ENCODE data around the gene MBNL3.

Gene MBNL3, protein sequence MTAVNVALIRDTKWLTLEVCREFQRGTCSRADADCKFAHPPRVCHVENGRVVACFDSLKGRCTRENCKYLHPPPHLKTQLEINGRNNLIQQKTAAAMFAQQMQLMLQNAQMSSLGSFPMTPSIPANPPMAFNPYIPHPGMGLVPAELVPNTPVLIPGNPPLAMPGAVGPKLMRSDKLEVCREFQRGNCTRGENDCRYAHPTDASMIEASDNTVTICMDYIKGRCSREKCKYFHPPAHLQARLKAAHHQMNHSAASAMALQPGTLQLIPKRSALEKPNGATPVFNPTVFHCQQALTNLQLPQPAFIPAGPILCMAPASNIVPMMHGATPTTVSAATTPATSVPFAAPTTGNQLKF

DNA sequence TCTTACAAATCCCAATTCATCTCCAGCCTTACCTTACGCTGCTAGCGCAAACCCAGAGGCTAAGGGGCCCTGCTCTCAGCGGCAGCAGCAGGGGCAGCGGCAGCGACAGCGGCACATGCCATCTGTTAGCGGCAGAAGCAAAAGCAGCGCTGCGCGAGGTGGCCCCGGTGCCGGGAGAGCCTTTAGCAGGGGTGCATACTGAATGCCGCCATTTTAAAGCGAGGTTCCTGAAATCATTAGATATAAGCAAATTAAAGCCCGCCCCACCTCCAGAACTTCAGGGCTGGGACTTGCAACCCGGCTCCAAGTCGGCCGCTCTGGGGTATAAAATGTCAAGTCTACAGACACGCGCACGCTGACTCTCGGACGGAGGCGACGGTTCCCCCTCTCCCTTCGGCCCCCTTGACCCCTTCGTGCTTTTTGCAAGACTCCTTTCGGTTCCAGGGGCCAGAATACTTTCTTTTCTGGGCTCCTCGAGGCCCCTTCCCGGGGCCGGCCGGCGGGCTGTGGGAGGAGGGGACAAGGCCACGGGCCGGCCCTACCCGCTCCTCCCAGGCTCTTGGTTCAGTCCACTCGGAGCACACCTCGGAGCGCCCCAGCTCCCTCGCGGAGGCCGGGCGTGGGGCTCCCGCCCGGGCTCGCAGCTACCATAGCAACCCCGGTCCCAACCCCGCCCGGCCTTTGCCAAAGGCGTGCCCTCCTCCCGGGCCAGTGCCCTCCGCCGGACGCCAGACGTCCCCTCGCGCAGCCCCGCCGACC, at the start of gene MBNL3:
TSS of gene MBNL3 (minus strand) at position 220 of the 759 bp plus-strand sequence. CDS start 49,427 bp downstream, outside the sequence.
- Mint-ChIP-seq H3K4me1 (peaks cover 31% of the 10 kb centered on the region), H3K4me3 (peak within 1 kb of the TSS; percentile 91 to 94), H3K27me3 (no peaks in the 10 kb centered on the region), H3K27ac (peak within 1 kb of the TSS; percentile 98 to 99), H3K9me3 (no peaks in the 10 kb centered on the region)
- ATAC-seq = peak; percentile 76
- peak; percentile 61 to 66 for DNase-seq

DNA sequence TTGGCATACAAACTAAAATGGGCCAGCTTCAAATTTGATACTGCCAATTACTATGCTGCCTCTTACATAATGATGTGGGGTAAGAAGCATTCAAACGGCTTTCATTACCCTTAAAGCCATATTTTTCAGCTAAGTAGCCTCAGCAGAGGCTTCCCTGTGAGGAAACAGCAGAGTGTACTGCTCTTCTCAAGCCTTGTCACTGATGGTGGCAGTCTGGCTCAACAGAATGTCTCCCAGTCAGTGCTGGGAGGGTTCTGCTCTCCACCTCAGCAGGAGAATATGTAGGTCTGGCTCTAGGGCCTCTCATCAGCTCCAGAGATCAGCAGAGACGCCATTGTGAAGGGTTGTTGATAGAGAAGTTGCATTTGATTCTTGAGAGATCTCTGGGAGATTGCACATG, 44.6 kb upstream of the MBNL3 start:
- no peaks in the 10 kb centered on the region for H3K9me3 Mint-ChIP-seq
- H3K4me3 Mint-ChIP-seq = no peak overlapping the region
- H3K4me1 Mint-ChIP-seq = peaks cover 6% of the 10 kb centered on the region
- DNase-seq (no peak), ATAC-seq (no peak)
- no peak overlapping the region for H3K27ac Mint-ChIP-seq
- peaks cover 7% of the 10 kb centered on the region for H3K27me3 Mint-ChIP-seq

DNA sequence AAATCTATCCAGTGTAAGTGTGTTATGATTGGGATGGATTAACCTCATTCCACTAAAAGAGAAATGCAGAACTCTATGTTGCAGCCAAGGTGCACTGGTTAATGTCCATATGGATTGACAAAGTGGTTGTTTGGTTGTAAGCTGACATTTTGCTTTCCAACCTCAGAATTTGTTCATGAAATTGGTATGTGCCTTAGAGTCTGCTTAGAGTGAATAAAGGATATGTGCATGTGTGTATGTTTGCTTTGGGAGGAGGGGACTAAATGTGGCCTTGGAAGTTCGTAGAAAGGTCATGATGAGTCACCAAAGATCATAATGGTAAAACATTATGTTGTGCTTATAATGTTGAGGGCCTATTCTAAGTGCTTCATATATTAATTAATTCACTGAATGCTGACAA, 44.1 kb upstream of the MBNL3 start:
- H3K9me3 Mint-ChIP-seq = no peaks in the 10 kb centered on the region
- no peak for ATAC-seq
- DNase-seq = no peak
- peaks cover 7% of the 10 kb centered on the region for H3K27me3 Mint-ChIP-seq
- H3K4me3 Mint-ChIP-seq = no peak overlapping the region
- peaks cover 6% of the 10 kb centered on the region for H3K4me1 Mint-ChIP-seq
- H3K27ac Mint-ChIP-seq = no peak overlapping the region

DNA sequence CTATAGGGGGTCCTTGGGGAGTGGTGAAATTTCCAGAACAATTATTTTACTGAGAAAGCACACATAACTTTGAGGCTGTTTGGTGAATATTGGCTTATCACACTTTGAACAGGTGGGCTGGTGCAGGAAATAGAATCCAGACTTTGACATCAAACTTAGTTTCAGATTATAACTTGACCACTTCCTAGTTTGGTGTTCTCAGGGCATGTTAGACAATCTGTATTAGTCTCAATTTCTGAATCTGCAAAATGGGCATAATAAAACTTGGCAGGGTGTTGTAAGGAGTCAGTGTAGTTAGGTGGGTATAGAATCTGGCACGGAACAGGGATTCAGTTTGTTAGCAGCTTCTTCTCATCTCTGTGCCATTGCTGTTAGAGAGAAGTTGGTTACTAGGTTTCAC, 43.3 kb upstream of the MBNL3 start:
- Mint-ChIP-seq H3K4me3 (no peak overlapping the region), H3K9me3 (no peaks in the 10 kb centered on the region)

DNA sequence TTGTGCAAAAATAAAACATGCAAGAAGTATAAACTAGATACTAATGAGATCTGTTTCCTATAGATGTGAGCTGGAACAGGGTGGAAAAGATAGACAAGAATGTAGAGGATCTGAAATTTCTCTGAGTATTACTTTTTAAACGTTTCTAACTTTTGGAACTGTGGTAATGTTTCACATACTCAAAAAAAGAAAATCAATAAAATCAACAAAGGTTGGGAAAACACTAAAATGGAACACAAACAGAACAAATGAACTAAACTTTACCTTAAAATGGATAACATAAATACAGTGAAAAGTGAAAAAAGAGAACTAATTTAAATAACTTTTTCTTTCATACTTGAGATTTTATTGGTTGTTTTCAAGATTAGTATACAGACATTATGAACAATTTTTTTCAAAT, 32.0 kb upstream of the MBNL3 start:
- DNase-seq = no peak
- Mint-ChIP-seq H3K27me3 (no peaks in the 10 kb centered on the region), H3K9me3 (no peaks in the 10 kb centered on the region), H3K4me3 (no peak overlapping the region), H3K4me1 (no peaks in the 10 kb centered on the region), H3K27ac (no peak overlapping the region)
- ATAC-seq = no peak

More for the DNA sequence above, 43.3 kb upstream of the MBNL3 start:
- DNase-seq (no peak), ATAC-seq (no peak)
- Mint-ChIP-seq H3K27me3 (peaks cover 7% of the 10 kb centered on the region), H3K27ac (no peak overlapping the region), H3K4me1 (peaks cover 6% of the 10 kb centered on the region)

DNA sequence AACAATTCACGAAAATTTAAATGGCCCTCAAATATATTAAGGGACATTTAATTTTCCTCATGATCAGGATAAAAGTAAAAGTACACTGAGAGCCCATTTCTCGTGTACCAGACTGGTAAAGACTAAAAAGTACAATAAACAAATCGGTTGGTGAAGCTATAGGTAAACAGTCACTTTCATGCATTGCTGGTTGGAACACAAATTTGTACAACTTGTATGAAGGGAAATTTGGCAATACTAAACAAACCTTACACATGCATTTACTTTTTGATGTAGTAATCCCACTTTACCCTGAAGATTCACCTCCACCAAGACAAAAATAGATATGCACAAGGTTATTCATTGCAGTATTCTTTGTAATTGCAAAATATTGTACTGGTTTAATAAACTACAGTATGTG, 31.4 kb upstream of the MBNL3 start:
- no peaks in the 10 kb centered on the region for H3K27me3 Mint-ChIP-seq
- DNase-seq (no peak), ATAC-seq (no peak)
- no peak overlapping the region for H3K4me3 Mint-ChIP-seq
- H3K27ac Mint-ChIP-seq = no peak overlapping the region
- no peaks in the 10 kb centered on the region for H3K4me1 Mint-ChIP-seq
- H3K9me3 Mint-ChIP-seq = no peaks in the 10 kb centered on the region

DNA sequence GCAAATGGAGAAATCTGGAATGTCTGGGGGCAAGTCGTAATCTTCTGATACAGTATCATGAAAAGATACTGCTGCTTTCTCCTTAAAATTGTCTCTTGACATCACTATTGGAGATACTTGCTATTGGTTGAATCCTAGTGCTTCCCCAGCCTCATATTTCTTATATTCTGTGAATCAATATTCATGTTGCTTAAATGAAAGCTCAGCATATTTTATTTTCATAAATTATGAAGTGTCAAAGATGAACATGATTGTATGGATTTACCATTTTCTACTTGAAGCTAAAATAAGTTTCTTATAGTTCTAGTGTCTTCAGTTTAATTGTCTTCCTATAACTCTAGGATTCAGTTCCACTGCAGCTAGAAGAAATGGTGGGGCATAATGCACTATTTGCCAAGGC, 29.6 kb upstream of the MBNL3 start:
- H3K4me1 Mint-ChIP-seq = no peaks in the 10 kb centered on the region
- H3K9me3 Mint-ChIP-seq = no peaks in the 10 kb centered on the region
- no peak overlapping the region for H3K27ac Mint-ChIP-seq
- H3K4me3 Mint-ChIP-seq = no peak overlapping the region
- H3K27me3 Mint-ChIP-seq = no peaks in the 10 kb centered on the region
- DNase-seq = no peak
- ATAC-seq = no peak

DNA sequence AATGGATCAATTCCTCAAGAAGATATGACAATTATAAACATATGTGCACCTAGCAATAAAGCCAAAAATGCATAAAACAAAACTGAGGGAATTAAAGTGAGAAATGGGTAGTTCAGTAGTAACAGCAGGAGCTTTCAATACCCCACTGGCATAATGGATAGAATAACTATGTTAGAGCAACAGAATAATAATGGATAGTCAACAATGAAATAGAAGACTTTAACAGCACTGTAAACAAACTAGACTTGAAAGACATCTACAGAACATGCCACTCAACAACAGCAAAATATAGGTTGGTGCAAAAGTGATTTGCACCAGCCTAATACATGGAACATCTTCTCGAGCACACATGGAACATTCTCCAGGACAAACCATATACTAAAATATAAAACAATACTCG, 20.0 kb upstream of the MBNL3 start:
- no peak overlapping the region for H3K4me3 Mint-ChIP-seq

DNA sequence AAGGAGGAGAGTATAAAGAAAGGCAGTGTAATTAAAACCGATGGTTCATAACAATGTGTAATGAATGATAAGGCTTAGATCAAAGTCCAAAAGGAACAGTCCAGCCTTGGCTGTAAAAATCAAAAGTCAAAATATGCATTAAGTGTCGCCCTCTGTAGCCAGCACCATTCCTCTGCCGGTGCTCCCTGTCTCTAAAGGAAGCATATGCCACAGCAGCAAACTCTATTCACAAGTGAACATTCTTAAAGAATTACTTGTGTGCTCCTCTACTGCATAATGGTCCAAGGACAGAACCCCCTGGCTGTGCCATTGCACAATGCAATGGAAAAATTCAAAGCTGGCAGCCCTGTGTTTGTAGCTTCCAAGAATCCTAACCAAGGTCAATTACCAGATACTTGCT, 16.3 kb upstream of the MBNL3 start:
- ATAC-seq = no peak
- Mint-ChIP-seq H3K4me1 (no peaks in the 10 kb centered on the region), H3K27me3 (no peaks in the 10 kb centered on the region), H3K9me3 (no peaks in the 10 kb centered on the region), H3K27ac (no peak overlapping the region), H3K4me3 (no peak overlapping the region)
- no peak for DNase-seq

More for the DNA sequence above, 20.0 kb upstream of the MBNL3 start:
- ATAC-seq (no peak), DNase-seq (no peak)
- no peaks in the 10 kb centered on the region for H3K4me1 Mint-ChIP-seq
- H3K9me3 Mint-ChIP-seq = no peaks in the 10 kb centered on the region
- no peaks in the 10 kb centered on the region for H3K27me3 Mint-ChIP-seq
- H3K27ac Mint-ChIP-seq = no peak overlapping the region

DNA sequence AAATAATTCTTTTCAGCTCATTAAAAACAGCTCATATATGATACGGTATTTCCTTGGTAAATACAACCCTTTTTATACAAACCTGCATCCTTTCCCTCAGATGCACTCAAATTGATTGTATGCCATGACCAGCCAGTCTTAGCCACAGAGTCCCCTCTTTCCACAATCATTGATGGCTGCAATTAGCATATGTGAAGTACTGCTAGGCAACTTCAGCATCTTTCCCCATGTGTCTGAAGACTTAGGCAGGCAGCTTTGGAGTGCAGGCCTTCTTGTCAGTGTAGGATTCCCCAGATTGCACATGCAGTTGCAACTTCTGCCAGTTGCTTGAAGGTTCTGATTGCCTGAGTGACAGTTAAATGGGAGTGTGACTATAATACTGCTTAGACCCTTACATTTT, 15.6 kb upstream of the MBNL3 start:
- no peaks in the 10 kb centered on the region for H3K27me3 Mint-ChIP-seq
- H3K4me1 Mint-ChIP-seq = no peaks in the 10 kb centered on the region
- DNase-seq (no peak), ATAC-seq (no peak)
- no peak overlapping the region for H3K4me3 Mint-ChIP-seq
- H3K9me3 Mint-ChIP-seq = no peaks in the 10 kb centered on the region
- H3K27ac Mint-ChIP-seq = no peak overlapping the region

DNA sequence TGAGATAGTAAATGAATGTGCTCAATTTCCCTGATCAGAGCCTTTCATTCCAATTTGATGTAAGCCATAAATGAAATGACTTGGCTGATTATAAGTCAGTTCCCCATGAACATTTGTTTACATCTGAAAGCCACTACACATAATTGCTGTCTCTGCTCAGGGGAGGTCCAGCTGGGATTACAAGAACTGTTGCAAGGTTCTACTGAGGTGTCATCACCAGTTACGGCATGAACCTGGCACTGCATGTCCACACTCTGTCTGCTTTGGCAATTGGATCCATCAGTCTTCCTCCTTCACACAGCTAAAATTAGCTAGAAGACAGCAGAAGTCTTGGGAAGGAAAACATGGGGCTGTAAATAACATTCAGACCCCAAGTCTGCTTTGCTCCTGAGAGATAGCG, 12.8 kb upstream of the MBNL3 start:
- DNase-seq = no peak
- no peaks in the 10 kb centered on the region for H3K9me3 Mint-ChIP-seq
- no peak overlapping the region for H3K4me3 Mint-ChIP-seq
- no peak for ATAC-seq
- H3K4me1 Mint-ChIP-seq = no peaks in the 10 kb centered on the region
- H3K27ac Mint-ChIP-seq = no peak overlapping the region
- H3K27me3 Mint-ChIP-seq = no peaks in the 10 kb centered on the region

DNA sequence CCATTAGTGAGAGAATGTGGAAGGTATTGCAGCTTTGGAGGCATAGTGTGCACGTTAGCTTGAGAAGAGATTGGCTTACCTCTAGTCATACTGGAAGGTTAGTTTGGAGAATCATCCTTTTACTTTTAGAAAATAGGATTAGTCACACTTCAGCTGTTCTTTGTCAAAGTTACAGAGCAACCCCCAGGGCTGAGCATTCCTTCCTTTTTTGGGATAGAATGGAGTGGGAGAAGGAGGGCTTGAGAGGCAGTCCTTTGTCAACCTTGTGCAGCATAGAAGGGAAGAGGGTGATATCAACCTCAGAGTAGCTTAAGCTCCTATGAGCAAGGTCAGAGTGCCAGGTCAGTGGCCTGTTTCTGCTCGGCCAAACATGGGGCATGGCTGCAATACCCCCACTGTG, 8.6 kb upstream of the MBNL3 start:
- no peak overlapping the region for H3K27ac Mint-ChIP-seq
- no peak overlapping the region for H3K4me3 Mint-ChIP-seq
- ATAC-seq = no peak
- H3K4me1 Mint-ChIP-seq = no peaks in the 10 kb centered on the region
- no peaks in the 10 kb centered on the region for H3K9me3 Mint-ChIP-seq
- H3K27me3 Mint-ChIP-seq = no peaks in the 10 kb centered on the region
- DNase-seq = no peak

DNA sequence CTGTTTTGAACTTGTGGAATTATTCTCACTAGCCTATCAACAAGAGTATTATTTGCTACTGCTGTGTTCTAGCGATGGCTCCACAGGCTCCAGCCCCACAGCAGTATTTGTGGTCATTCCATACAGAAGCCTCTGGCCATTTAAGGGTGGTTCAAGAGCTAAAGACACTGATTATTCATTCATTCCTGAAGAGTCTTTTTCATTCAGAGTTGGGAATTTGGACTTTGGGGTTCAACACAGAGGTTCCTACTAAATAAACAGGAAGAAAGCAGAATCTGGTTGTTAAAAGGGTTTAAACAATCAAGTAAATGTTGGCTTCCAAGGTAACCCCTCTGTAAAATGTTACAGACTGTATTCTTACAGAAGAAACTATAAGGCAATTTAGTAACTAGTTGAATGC, 4.3 kb upstream of the MBNL3 start:
- Mint-ChIP-seq H3K27me3 (no peaks in the 10 kb centered on the region), H3K27ac (no peak overlapping the region), H3K9me3 (no peaks in the 10 kb centered on the region), H3K4me1 (peaks cover 7% of the 10 kb centered on the region), H3K4me3 (no peak overlapping the region)
- ATAC-seq (no peak), DNase-seq (no peak)

DNA sequence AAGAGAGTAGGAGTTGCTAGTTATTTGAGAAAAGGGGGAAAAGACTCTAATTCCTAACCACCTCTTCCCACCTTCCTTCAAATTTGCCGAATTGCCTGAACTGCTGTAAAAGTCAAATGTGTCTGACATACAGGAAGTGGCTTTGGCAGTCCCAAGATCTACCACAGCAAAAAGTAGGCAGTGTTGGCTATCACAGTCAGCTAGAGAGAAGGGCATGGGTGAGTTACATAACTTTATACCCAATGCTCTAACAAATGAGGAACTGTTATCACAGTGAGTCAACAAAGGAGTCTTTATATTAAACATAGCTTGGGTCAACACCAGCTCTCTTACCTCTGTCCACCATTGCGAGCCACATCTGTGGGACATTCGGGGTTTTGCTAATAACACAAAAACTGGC, 2.4 kb upstream of the MBNL3 start:
- Mint-ChIP-seq H3K27ac (no peak overlapping the region), H3K27me3 (no peaks in the 10 kb centered on the region), H3K9me3 (no peaks in the 10 kb centered on the region), H3K4me1 (peaks cover 18% of the 10 kb centered on the region), H3K4me3 (peak overlapping the region; percentile 89 to 93)
- peak; percentile 57 for ATAC-seq
- DNase-seq = peak; percentile 9 to 31

DNA sequence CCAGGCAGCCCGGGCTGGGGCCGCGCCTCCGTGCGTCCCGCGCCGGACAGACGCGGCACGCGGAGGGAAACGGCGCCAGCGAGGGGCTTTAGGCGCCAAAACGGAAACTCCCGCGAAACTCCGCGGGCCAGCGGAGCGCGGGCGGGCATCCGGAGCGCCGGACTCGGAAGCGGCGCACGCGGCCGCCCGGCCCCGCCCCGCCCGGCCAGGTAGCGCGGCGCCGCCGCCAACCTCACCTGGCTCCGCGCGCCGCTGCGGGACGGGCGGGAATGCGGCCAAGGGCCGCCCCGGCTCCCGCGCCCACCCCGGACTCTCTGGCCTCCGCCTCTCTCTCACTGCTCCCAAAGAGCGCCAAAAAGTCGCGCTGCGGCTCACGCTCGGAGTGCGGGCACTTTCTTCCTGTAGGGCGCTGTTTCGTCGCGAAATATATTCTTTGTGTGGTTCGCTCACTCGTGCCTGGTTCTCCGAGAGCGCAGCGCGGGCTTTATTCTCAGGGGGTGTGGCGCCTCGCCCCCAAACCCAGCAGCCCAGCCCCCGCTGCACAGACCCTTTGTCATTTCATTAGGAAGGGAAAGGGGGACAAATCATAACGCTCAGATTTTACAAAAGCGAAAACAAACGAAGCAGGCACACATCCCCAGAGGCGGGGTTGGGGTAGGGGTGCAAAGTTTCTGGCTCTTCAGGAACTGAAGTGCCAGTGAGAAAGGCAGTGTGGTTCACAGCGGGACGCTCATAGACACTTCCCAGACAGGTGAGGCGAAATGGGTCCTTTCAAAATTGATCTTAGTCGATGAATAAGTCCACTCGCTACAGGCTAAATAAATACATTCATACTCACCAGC, 961 bp upstream of the MBNL3 start:
- peak; percentile 42 to 46 for DNase-seq
- peak overlapping the region; percentile 96 to 98 for H3K27ac Mint-ChIP-seq
- H3K4me3 Mint-ChIP-seq = peak overlapping the region; percentile 91 to 94
- no peaks in the 10 kb centered on the region for H3K27me3 Mint-ChIP-seq
- ATAC-seq = peak; percentile 60
- H3K9me3 Mint-ChIP-seq = no peaks in the 10 kb centered on the region
- peaks cover 25% of the 10 kb centered on the region for H3K4me1 Mint-ChIP-seq

All from stimulated activated naive CD8-positive, alpha-beta T cell treated with anti-CD3 and anti-CD28 coated beads, Interleukin-15, amount 100 ng/mL, for 72 hours (primary cell).